ENCODE data around the gene ROCK2. TPM values are rescaled to one million over a fixed set of nuclear protein-coding genes. Genes with fewer than 3 reads are reported as not detected.
A peak's percentile ranks its signal among the peaks of the same experiment; 100 is the strongest.

Gene ROCK2
- total and polyA plus RNA-seq, 9 of the 15 experiments (the other 6 are each of a cell fraction or from before 2014, with no cell fraction given) = 4.9 to 30.6 (median 14.3) TPM

GRCh38 chr2:11154923-11155380 lies 189.5 kb downstream of the ROCK2 start (continued):
- TF ChIP-seq, protein P1, sequence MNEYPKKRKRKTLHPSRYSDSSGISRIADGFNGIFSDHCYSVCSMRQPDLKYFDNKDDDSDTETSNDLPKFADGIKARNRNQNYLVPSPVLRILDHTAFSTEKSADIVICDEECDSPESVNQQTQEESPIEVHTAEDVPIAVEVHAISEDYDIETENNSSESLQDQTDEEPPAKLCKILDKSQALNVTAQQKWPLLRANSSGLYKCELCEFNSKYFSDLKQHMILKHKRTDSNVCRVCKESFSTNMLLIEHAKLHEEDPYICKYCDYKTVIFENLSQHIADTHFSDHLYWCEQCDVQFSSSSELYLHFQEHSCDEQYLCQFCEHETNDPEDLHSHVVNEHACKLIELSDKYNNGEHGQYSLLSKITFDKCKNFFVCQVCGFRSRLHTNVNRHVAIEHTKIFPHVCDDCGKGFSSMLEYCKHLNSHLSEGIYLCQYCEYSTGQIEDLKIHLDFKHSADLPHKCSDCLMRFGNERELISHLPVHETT (CRISPR knock-in tag; conservative IDR thresholded peaks at IDR 0.05 in 1 of 2, IDR thresholded peaks at IDR 0.05 in 1 of 2) = peak in 1 of 2 experiments; percentile 39; a peak in 1 of 4 replicates
- TF ChIP-seq NR4A1 (CRISPR knock-in tag; IDR thresholded peaks at IDR 0.05) = peak; percentile 73; the same call in 1 of the 2 replicates
- TF ChIP-seq NR4A1 (tag; IDR thresholded peaks at IDR 0.05) = no peak
- TF ChIP-seq JUND (IDR thresholded peaks at IDR 0.05; ENCODE audit: borderline replicate concordance, low read depth, low read length) = no peak
- TF ChIP-seq JUND (tag; IDR thresholded peaks at IDR 0.05; ENCODE audit: borderline replicate concordance, low read depth, low read length) = no peak
- TF ChIP-seq ARID3B (CRISPR knock-in tag; IDR thresholded peaks at IDR 0.05; ENCODE audit: borderline replicate concordance) = no peak
- peak; percentile 38 for TF ChIP-seq KDM5B (IDR thresholded peaks at IDR 0.05; ENCODE audit: insufficient replicate concordance, low read depth, low read length)
- no peak for TF ChIP-seq ZNF589 (CRISPR knock-in tag; IDR thresholded peaks at IDR 0.05; ENCODE audit: low read depth)
